HG02870 (cell line): ENCODE data around the gene ADCY1.
"Not testable (repeated sequence)": the region's sequence is repeated elsewhere in the genome, so short reads cannot be mapped to it uniquely, and the experiment has no call there.

Experiments used
- ATAC-seq: cut with Tn5 transposase; IDR thresholded peaks from one replicate; pipeline ENCODE4 v1.9.1; 2021; ENCODE audit warnings: mild to moderate bottlenecking, moderate library complexity; ENCODE audit not compliant: unreplicated experiment

The ADCY1 gene

DNA sequence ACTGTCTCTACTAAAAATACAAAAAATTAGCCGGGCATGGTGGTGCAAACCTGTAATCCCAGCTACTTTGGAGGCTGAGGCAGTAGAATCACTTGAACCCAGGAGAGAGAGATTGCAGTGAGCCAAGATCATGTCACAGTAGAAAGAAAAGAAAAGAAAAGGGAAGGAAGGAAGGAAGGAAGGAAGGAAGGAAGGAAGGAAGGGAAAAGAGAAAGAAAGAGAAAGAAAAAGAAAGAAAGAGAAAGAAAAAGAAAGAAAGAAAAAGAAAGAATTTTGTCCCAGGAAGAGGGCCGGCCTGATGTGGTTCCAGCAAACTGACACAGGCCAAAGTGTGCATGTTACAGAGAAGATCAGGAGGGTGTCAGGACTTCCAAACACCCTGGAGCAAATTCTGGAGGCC lies 151.1 kb downstream of the ADCY1 start:
- ATAC-seq: not testable (repeated sequence)

DNA sequence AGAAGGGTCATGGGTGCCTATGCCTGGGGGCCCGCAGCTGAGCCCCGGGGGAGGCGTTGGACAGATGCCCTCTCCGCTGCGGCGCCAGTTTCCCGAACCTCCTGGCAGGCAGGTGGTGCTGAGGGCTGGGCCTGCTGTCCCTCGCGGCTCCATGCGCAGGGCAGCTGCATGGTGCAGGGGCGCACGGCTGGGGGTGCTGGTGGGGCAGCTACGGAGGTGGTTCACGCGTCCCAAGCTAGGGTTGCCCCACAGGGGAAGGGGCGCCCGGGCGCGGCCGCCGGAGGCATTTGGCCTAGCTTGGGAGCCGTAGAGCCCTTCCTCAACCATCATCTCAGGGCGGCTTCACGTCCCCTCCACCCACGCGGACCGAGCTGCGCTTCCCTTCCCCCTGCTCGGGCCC lies 152.7 kb downstream of the ADCY1 start:
- ATAC-seq: no peak

DNA sequence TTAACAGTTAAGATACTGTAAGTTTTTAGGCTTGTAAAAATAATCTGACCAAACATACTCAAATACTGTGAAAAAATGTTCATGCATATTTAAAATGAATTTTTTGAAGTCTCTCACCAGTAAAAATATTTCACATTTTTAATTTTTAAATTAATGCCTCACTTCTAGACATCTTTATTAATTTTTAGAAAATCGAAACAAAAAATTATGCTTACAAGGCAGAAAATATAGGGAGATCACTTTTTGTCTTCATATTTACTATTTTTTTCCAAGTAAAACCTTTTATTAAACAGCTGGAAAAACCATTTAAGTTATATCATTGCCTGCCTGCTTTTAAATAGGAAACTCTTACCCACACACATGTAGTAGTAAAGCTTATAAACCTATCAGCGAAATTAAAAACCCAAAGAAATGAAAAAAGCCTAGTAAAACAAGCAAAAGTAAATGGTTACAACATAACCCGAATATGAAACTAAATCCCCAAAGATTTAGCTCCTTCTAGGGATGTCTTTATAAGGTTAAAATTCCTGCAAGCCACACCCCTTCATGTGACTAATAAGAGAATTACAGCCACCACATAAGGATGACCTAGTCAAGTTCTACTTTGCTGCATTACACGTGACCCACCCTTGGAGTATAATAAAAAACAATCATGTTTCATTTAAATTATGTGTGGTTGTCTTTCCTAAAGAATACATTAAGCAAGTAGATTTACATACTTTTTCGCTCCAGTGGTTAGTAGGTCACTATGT lies 157.7 kb downstream of the ADCY1 start:
- not testable (repeated sequence) for ATAC-seq

DNA sequence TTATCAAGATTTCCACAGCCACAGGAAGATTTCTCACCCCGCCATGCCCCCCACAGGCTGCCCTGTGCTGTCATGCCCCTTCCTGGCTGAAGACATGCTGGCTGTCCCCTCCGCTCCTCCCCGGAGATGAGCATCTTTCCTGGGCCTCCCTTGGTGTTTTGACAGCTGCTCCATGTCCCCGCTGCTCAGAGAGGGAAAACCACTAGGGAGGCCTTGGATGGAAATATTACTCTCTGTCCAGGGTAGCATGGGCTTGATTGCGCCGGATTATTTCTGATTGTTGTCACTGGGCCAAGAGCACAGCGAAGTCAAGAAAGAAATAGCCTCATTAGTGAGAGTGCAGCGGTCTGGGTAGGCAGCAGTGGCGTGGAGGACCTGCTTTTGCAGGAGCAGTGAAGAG lies 164.8 kb downstream of the ADCY1 start:
- ATAC-seq: not testable (repeated sequence)

DNA sequence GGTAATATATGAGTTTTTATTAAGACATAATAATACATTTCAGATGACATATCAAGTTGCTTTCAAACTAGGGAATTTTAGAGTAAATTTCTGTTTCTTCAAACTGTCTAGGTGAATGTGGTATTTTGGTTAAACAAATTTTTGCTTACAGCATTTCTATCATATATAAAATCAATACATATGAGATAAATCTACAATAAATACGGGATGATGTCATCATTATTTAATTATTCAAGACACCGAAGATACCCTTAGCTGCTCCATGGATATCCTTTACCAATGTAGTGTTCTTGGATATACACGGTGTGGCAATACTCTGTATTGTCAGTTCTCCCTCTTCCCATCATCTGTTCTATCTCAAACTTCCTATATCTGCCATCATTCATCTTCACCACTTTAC lies 166.4 kb downstream of the ADCY1 start:
- ATAC-seq: not testable (repeated sequence)

DNA sequence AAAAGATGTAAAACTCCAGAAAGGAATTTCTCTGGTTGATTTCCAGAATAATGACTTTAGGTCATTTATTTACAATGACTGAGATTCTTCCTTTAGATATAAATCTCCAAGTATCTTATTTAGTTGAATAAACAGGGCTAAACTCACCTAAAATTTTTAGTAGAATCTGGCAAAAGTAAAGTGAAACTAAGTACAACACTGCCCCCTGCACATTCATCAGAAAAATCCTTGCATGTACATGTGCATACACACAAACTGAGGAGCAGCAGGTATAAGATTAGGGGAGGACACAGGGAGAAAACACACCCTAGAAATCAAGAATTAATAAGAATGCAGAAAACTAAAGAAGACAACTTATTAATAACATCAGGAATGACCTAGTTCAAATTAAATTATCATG lies 174.8 kb downstream of the ADCY1 start:
- not testable (repeated sequence) for ATAC-seq

DNA sequence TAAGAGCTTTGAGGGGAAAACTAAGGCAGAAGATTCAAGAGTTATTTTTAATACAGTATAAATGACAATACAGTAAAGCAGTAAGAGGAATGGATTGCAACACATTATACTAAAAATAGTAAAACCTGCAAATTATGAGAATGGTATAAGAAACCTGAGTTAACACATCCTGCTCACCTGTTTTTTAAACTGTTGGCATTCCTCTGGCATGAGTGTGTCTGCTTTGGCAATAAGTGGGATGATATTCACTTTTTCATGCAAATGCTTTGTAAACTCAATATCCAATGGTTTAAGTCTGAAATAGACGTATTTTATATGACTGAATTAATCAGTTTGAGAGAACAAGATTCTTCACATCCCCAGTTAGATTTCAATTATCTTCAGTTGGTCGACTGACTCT lies 177.2 kb downstream of the ADCY1 start:
- ATAC-seq: not testable (repeated sequence)

DNA sequence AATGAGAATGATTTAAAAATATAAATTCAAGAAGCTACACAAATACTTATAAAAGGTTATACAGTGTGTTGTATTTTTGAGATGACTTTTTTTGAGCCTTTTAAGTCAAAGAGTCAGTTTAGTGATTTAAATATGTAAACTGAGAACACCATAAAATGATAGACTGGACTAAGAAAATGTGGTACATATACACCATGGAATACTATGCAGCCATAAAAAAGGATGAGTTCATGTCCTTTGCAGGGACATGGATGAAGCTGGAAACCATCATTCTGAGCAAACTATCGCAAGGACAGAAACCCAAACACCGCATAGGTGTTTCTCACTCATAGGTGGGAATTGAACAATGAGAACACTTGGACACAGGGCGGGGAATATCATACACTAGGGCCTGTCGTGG lies 182.2 kb downstream of the ADCY1 start:
- not testable (repeated sequence) for ATAC-seq

DNA sequence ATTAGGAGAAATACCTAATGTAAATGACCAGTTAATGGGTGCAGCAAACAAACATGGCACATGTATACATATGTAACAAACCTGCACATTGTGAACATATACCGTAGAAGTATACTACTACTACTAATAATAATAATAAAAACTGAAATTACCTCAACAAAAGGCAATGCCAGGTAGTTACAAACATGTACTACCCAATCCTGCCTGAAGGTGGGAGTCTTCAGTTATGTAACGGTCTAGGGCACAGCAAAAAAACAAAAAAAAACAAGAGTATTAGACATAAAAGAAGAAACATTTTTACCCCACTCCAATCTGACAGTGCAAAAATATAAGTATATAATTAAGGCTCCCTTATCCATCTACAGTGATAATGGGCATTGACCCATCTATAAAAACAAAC lies 182.6 kb downstream of the ADCY1 start:
- ATAC-seq: not testable (repeated sequence)

DNA sequence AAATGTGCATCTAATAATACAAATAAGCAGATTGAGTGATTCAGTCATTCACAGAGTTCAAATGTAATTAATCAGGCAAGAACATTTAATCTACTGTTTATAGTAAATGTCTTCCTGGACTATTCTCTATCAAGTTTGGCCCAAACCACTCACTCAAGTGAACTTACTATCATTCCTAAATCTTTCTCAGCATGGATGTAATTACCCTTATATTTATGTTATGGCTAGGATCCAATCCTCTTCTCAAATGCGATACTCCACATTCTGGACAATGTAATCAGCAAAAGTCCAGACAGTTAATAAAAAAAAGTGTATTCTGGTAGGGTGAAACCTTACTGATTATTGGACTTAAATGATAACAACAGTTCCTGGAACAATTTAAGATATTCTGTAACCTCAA lies 185.3 kb downstream of the ADCY1 start:
- not testable (repeated sequence) for ATAC-seq

DNA sequence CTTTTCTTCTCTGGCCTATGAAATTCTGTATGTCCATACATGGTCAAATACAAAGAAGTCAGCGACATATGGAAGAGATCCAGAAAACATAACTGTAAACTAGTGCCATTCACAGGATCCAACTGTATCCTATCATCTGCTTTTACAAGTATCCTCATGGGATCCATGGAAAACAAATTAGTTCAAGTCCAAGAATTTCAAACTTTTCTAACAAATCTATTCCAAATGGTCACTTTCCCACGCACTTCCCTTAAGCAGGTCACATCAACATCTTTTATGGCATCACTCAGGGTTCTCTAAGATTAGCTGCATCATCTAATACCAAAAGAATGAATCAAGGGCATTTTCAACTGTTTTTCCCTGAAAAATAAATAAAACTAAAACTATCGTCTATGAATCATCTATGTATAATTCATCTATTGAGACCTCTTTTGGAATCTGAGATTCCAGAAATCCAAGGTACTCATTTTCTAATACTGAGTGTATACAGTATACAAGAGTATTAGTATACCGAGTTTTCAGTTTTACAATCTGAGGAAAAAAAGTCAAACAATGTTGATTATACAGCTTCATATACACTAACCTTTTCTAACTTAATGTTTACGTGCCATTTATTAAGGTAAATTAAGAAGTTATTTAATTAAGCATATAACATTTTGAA lies 187.5 kb downstream of the ADCY1 start:
- ATAC-seq: not testable (repeated sequence)

DNA sequence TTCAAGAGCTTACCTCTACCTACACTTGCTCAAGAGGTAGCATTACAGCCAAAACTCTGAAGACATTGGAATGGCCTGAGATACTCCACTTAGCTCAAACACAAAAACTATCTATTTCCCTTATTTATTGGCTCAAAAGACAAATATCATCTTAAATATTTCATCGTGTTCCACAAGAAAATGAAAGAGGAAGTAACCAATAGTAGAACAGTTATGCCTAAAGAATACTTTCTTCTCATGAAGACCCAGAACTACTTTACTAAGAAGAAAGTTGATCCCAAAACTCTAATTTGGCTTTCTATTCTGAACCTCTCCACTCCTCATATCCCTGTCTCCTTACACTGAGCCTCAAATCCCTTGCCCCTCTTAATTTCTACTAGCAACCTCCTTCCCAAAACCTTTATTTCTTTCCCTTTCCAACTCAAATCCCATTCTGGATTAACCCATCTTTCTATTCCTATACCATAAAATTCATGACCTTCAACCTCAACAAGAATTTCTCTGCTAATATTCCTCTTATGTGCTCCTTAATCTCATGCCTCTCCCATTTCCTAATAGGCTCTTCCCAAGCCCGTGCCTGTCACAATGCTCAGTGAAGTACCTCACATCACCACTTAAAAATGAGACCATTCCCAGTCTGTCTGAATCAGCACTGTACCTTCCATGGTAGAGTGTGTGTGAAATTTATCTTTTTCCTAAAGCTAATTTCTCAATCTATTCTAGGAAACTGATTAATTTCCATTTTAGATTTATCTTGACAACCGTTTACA lies 188.2 kb downstream of the ADCY1 start:
- not testable (repeated sequence) for ATAC-seq

DNA sequence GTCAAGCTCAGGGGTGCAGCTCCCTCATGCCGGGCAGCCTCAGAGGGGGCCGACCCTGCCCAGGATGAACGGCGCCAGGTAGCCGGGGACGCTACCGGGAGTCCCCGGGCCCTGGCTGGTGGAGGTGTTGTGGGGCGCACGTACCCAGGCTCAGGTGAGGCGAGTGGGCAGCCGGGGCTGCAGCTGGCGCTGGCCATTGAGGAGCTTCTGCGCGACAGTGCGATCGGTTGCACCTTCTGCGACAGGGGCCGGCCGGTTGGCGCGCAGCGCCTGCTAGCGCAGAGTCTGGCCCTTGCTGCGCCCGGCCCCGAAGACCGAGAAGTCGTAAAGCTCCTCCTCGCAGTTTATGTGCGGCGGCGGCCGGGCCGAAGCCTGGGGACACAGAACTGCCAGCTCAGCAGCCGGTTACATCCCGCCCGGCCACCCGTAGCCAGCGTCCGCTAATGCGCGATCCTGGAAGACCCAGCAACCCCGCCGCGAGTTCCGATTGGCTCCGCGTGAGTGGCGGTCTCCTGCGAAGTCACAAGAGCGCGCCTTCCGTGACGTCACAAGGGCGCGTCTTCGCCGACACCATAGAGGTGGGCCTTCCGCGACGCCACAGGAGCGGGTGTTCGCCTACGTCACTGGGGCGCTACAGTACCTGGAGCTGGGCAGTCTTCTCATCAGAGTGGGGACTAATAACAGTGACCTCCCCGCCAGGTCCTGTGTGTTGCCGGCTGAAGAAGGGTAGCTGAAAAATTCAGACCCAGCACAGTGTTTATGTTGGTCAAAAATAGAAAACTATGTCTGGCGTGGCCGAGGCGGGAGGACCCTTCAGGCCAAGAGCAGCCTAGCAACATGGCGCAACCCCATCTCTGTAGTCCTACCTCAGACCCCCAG lies 194.6 kb downstream of the ADCY1 start:
- peak; percentile 100 for ATAC-seq

DNA sequence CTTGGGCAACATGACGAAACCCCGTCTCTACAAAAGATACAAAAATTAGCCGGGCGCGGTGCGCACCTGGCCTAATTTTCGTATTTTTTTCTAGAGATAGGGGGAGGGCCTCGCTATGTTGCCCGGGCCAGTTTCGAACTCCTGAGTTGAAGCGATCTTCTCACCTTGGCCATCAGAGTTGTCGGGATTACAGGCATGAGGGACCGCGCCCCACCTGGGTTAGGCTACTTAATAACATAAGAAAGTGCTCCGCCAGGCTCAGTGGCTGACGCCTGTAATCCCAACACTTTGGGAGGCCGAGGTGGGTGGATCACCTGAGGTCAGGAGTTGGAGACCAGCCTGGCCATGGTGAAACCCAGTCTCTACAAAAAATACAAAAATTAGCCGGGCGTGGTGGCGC lies 195.5 kb downstream of the ADCY1 start:
- not testable (repeated sequence) for ATAC-seq
